ENCODE data around the gene MRAS. TPM values are rescaled to one million over a fixed set of nuclear protein-coding genes. Genes with fewer than 3 reads are reported as not detected.

MRAS gene
- total and polyA plus RNA-seq, 2 of the 13 experiments (the other 11 are each of a cell fraction or from before 2014, with no cell fraction given): 8.8 to 36.2 TPM

DNA sequence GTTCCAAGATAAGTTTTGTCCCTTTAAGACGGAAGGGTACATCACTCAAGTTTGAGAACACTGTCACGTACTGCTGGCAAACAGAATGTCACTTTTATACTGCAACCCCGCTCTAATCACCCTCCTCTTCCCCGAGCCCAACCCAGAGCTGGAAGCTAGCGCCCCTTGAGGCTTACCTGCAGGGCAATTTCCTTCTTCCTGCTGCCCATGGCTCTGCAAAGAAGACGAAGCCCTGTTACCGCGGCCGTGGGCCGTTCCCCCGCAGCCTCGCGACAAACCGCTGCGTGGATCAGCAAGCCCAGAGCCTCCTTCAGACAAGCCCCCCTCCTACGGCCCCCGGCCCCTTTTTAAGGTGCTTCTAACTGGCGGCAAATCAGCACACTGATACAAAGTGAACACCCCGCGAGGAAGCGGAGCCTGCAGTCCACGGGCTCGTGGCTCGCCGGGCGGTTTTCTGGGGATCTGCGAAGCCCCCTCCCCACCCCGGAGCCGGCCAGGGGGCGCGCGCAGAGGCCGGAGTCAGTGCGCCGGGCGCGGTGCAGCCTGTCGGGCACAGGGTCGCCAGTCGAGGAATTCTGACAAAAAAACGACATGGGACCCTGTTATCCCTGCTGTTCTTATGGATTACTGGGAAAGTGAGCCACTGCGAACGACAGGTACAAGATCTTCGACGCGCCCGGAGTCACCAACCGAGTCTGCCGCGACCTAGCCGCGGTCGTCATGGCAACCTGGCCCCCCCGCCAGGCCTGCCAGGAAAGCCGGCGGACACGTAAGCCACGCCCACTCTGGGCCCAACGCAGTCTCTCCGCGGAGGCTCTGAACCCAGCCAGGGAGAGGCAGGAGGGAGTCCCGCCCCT is 19.0 kb upstream of the MRAS start, which contains the start of gene NME9 (continued):
- TF ChIP-seq, protein P1, sequence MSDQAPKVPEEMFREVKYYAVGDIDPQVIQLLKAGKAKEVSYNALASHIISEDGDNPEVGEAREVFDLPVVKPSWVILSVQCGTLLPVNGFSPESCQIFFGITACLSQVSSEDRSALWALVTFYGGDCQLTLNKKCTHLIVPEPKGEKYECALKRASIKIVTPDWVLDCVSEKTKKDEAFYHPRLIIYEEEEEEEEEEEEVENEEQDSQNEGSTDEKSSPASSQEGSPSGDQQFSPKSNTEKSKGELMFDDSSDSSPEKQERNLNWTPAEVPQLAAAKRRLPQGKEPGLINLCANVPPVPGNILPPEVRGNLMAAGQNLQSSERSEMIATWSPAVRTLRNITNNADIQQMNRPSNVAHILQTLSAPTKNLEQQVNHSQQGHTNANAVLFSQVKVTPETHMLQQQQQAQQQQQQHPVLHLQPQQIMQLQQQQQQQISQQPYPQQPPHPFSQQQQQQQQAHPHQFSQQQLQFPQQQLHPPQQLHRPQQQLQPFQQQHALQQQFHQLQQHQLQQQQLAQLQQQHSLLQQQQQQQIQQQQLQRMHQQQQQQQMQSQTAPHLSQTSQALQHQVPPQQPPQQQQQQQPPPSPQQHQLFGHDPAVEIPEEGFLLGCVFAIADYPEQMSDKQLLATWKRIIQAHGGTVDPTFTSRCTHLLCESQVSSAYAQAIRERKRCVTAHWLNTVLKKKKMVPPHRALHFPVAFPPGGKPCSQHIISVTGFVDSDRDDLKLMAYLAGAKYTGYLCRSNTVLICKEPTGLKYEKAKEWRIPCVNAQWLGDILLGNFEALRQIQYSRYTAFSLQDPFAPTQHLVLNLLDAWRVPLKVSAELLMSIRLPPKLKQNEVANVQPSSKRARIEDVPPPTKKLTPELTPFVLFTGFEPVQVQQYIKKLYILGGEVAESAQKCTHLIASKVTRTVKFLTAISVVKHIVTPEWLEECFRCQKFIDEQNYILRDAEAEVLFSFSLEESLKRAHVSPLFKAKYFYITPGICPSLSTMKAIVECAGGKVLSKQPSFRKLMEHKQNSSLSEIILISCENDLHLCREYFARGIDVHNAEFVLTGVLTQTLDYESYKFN (CRISPR knock-in tag; conservative IDR thresholded peaks at IDR 0.05): 0 out of 2 replicates have a peak, but pooled peaks have one; percentile 19
- TF ChIP-seq, protein P2, sequence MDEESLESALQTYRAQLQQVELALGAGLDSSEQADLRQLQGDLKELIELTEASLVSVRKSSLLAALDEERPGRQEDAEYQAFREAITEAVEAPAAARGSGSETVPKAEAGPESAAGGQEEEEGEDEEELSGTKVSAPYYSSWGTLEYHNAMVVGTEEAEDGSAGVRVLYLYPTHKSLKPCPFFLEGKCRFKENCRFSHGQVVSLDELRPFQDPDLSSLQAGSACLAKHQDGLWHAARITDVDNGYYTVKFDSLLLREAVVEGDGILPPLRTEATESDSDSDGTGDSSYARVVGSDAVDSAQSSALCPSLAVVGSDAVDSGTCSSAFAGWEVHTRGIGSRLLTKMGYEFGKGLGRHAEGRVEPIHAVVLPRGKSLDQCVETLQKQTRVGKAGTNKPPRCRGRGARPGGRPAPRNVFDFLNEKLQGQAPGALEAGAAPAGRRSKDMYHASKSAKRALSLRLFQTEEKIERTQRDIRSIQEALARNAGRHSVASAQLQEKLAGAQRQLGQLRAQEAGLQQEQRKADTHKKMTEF (CRISPR knock-in tag; IDR thresholded peaks at IDR 0.05): no peak
- TF ChIP-seq, protein P3, sequence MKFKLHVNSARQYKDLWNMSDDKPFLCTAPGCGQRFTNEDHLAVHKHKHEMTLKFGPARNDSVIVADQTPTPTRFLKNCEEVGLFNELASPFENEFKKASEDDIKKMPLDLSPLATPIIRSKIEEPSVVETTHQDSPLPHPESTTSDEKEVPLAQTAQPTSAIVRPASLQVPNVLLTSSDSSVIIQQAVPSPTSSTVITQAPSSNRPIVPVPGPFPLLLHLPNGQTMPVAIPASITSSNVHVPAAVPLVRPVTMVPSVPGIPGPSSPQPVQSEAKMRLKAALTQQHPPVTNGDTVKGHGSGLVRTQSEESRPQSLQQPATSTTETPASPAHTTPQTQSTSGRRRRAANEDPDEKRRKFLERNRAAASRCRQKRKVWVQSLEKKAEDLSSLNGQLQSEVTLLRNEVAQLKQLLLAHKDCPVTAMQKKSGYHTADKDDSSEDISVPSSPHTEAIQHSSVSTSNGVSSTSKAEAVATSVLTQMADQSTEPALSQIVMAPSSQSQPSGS (CRISPR knock-in tag; IDR thresholded peaks at IDR 0.05): no peak
- TF ChIP-seq ZNF446 (CRISPR knock-in tag; IDR thresholded peaks at IDR 0.05) (no peak), MYNN (CRISPR knock-in tag; IDR thresholded peaks at IDR 0.05; ENCODE audit: low read depth) (no peak), ZMYM4 (CRISPR knock-in tag; IDR thresholded peaks at IDR 0.05) (peak; percentile 75; the same call in 1 of the 2 replicates), CBX1 (IDR thresholded peaks at IDR 0.05; ENCODE audit: low read depth) (no peak), MZF1 (CRISPR knock-in tag; IDR thresholded peaks at IDR 0.05; ENCODE audit: borderline replicate concordance) (no peak), RNF2 (conservative IDR thresholded peaks at IDR 0.05; ENCODE audit: low read depth) (no peak), CEBPG (CRISPR knock-in tag; IDR thresholded peaks at IDR 0.05) (no peak), FIP1L1 (IDR thresholded peaks at IDR 0.05; ENCODE audit: borderline replicate concordance, insufficient read depth, low read depth, low read length) (no peak)
- TF ChIP-seq, protein P4, sequence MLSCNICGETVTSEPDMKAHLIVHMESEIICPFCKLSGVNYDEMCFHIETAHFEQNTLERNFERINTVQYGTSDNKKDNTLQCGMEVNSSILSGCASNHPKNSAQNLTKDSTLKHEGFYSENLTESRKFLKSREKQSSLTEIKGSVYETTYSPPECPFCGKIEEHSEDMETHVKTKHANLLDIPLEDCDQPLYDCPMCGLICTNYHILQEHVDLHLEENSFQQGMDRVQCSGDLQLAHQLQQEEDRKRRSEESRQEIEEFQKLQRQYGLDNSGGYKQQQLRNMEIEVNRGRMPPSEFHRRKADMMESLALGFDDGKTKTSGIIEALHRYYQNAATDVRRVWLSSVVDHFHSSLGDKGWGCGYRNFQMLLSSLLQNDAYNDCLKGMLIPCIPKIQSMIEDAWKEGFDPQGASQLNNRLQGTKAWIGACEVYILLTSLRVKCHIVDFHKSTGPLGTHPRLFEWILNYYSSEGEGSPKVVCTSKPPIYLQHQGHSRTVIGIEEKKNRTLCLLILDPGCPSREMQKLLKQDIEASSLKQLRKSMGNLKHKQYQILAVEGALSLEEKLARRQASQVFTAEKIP (CRISPR knock-in tag; IDR thresholded peaks at IDR 0.05; ENCODE audit: borderline replicate concordance): no peak
- TF ChIP-seq, protein P5, sequence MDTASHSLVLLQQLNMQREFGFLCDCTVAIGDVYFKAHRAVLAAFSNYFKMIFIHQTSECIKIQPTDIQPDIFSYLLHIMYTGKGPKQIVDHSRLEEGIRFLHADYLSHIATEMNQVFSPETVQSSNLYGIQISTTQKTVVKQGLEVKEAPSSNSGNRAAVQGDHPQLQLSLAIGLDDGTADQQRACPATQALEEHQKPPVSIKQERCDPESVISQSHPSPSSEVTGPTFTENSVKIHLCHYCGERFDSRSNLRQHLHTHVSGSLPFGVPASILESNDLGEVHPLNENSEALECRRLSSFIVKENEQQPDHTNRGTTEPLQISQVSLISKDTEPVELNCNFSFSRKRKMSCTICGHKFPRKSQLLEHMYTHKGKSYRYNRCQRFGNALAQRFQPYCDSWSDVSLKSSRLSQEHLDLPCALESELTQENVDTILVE (CRISPR knock-in tag; IDR thresholded peaks at IDR 0.05): no peak
- TF ChIP-seq, protein P6, sequence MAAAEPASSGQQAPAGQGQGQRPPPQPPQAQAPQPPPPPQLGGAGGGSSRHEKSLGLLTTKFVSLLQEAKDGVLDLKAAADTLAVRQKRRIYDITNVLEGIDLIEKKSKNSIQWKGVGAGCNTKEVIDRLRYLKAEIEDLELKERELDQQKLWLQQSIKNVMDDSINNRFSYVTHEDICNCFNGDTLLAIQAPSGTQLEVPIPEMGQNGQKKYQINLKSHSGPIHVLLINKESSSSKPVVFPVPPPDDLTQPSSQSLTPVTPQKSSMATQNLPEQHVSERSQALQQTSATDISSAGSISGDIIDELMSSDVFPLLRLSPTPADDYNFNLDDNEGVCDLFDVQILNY (CRISPR knock-in tag; conservative IDR thresholded peaks at IDR 0.05): no peak
